Spleen (tissue), 11 donors: Measurements from ENCODE around the gene PSAPL1. TPM values are rescaled to one million over a fixed set of nuclear protein-coding genes. Genes with fewer than 3 reads are reported as not detected.

ENCODE experiments used
- DNase-seq: peaks from one replicate; pipeline ENCODE4 v3.0.0-alpha.2; 2020
- H3K27ac ChIP-seq, 8 donors: fragments of 200-600 bp; sonication (generic) in 7 of 8; 1 replicate in 4 of 8; 2 replicates in 4 of 8; pipeline versions ENCODE4 v1.5.0 to v1.8.0; 2016 to 2021; ENCODE audit warnings: inconsistent platforms in 4 of 8, mild to moderate bottlenecking in 4 of 8, moderate library complexity in 1 of 8
- H3K27me3 ChIP-seq, 7 donors: fragments of 200-600 bp; sonication (generic) in 6 of 7; replicated peaks in 1 of 7; 1 replicate in 4 of 7; 2 replicates in 3 of 7; pipeline versions ENCODE4 v1.5.0 to v1.8.0; 2016 to 2021; ENCODE audit warnings: inconsistent platforms in 3 of 7, mild to moderate bottlenecking in 1 of 7
- H3K36me3 ChIP-seq, 6 donors: fragments of 200-600 bp; sonication (generic) in 5 of 6; 1 replicate in 4 of 6; 2 replicates in 2 of 6; pipeline versions ENCODE4 v1.5.0 to v1.8.0; 2016 to 2021; ENCODE audit warnings: inconsistent platforms in 2 of 6
- H3K4me1 ChIP-seq, 6 donors: fragments of 200-600 bp; sonication (generic) in 5 of 6; 1 replicate in 3 of 6; 2 replicates in 3 of 6; pipeline versions ENCODE4 v1.5.0 to v1.8.0; 2016 to 2021; ENCODE audit warnings: inconsistent platforms in 3 of 6
- H3K4me3 ChIP-seq, 8 donors: fragments of 200-600 bp; sonication (generic) in 7 of 8; 1 replicate in 4 of 8; 2 replicates in 4 of 8; pipeline versions ENCODE4 v1.5.0 to v1.8.0; 2016 to 2021; ENCODE audit warnings: inconsistent platforms in 4 of 8, mild to moderate bottlenecking in 4 of 8, moderate library complexity in 2 of 8
- H3K9me3 ChIP-seq, 8 donors: fragments of 200-600 bp; sonication (generic) in 7 of 8; 1 replicate in 4 of 8; 2 replicates in 4 of 8; pipeline versions ENCODE4 v1.5.0 to v1.8.0; 2016 to 2021; ENCODE audit warnings: inconsistent platforms in 4 of 8
- POLR2A ChIP-seq, 3 donors: fragments of 450-650 bp; IDR thresholded peaks; one replicate each; pipeline ENCODE4 v1.5.1; 2017; ENCODE audit warnings: antibody characterized with exemption in 3 of 3, mild to moderate bottlenecking in 1 of 3
- POLR2AphosphoS5 ChIP-seq, 3 donors: sonication (generic); formaldehyde crosslinking; IDR thresholded peaks; one replicate each; pipeline ENCODE4 v1.5.1; 2017; ENCODE audit warnings: antibody characterized with exemption in 3 of 3
- WGBS, 5 donors: extraction: QIAGEN DNeasy Blood & Tissue Kit in 3 of 5; methylation state at CpG; one replicate each; pipeline versions ENCODE4 v1.1.5 to v1.1.7; 2013 to 2018; 5-methylcytosine and 5-hydroxymethylcytosine counted together
- intact Hi-C: fragments of 100-400 bp; cut with DNase I; formaldehyde crosslinking; loops from one replicate; pipeline ENCODE4 v1.15.0; 2023; ENCODE audit warnings: low total_unique reads
- polyA plus RNA-seq, 3 donors: library from polyadenylated mRNA; stranded (reverse); fragments of 200-250 nt; gene quantifications; one replicate each; pipeline ENCODE4 v1.2.1, GENCODE V29; 2013
- total RNA-seq, 7 donors: library from RNA; depleted of rRNA in 3 of 7; stranded (reverse); fragments of >200 nt in 3 of 7; fragmentation: NEBNext Ultra II Directional in 4 of 7; extraction: Animal tissue kit (Norgen Biotek cat#: 25700) in 4 of 7; gene quantifications; one replicate each; pipeline versions ENCODE4 v1.1.0 to v1.2.1, GENCODE V29; 2016 to 2021
- TF ChIP-seq, protein P1 (sequence below), 11 experiments: fragments of 200-600 bp in 7 of 11; fragments of 450-650 bp in 4 of 11; sonication (generic) in 4 of 11; IDR thresholded peaks in 8 of 11; conservative IDR thresholded peaks in 3 of 11; 1 replicate in 7 of 11; 2 replicates in 4 of 11; pipeline versions ENCODE4 v1.4.0 to v1.8.0; 2016 to 2021; ENCODE audit warnings: antibody characterized with exemption in 11 of 11, inconsistent platforms in 4 of 11, mild to moderate bottlenecking in 1 of 11
- donor health status: healthy with polysubstance abuse.
- donor health status: DM: no; HTN: no; CAD: no; lungs with moderate emphysema.
- donor health status: DM: no; HTN: no; CAD: no.
- donor health status: Bipolar disorder and iron deficiency.
- donor health status: healthy.
- donor health status: DM: no; HTN: no; CAD: no.
- donor health status: DM: yes; HTN: yes; CAD: no.

PSAPL1 gene
- total and polyA plus RNA-seq, 10 donors: not detected

DNA sequence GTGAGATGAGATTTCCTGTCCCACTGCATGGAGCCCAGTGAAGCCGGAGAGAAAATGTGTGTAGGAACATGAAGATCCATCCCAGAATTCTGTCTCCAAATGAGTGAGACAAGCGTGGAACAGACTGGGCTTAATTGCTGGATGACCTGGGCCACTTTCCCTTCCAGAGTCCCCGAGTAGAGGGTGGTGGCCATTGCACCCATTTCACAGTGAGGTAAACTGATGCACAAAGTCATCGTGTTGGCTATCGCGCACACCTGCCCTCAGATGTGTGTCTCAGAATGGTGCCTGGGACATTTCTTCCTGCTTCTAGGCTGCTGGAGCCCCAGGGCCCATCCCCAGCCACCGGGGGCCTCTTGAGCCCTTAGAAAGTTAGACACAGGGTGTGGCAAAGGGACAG, 43.0 kb upstream of the PSAPL1 start:
- Histone ChIP-seq H3K27ac (no peak overlapping the region), H3K9me3 (peaks cover 0 to 8% (median 0%) of the 10 kb centered on the region in 8 donors), H3K36me3 (no peaks in the 10 kb centered on the region), H3K4me3 (no peak overlapping the region), H3K27me3 (peaks cover 0 to 13% (median 0%) of the 10 kb centered on the region in 7 donors), H3K4me1 (no peaks in the 10 kb centered on the region)
- intact Hi-C loops: no loop called here
- WGBS, 5 donors: 79 to 89% (median 88%) methylated on average over 3 to 7 of the region's 7 CpGs
- no peak for DNase-seq
- TF ChIP-seq POLR2A (IDR thresholded peaks at IDR 0.05): no peak
- TF ChIP-seq POLR2AphosphoS5 (IDR thresholded peaks at IDR 0.05): no peak
- TF ChIP-seq, protein P1, sequence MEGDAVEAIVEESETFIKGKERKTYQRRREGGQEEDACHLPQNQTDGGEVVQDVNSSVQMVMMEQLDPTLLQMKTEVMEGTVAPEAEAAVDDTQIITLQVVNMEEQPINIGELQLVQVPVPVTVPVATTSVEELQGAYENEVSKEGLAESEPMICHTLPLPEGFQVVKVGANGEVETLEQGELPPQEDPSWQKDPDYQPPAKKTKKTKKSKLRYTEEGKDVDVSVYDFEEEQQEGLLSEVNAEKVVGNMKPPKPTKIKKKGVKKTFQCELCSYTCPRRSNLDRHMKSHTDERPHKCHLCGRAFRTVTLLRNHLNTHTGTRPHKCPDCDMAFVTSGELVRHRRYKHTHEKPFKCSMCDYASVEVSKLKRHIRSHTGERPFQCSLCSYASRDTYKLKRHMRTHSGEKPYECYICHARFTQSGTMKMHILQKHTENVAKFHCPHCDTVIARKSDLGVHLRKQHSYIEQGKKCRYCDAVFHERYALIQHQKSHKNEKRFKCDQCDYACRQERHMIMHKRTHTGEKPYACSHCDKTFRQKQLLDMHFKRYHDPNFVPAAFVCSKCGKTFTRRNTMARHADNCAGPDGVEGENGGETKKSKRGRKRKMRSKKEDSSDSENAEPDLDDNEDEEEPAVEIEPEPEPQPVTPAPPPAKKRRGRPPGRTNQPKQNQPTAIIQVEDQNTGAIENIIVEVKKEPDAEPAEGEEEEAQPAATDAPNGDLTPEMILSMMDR (IDR thresholded peaks at IDR 0.05 in 8 of 11, conservative IDR thresholded peaks at IDR 0.05 in 3 of 11): no peak

DNA sequence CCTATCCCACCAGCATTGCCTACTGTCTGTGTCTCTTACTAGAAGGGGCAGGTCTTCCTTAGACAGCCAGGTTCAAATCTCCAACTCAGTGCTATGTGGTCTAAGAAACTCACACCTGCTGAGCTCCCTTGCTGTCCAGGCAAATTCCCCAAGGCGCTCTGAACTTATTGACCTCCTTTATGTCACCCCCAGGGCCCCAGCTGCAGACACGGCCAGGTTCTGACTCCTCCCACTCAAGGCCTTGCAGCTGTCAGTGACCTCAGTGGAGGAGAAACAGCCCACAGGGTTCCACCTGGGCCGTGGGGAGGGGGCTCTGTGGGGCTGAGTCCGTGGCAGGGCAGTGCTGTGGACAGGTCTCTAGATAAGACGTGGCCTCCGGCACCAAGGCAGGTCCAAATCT, 42.1 kb upstream of the PSAPL1 start:
- Histone ChIP-seq H3K27ac (no peak overlapping the region), H3K9me3 (peaks cover 0 to 8% (median 0%) of the 10 kb centered on the region in 8 donors), H3K27me3 (peaks cover 0 to 22% (median 0%) of the 10 kb centered on the region in 7 donors), H3K4me3 (no peak overlapping the region), H3K4me1 (no peaks in the 10 kb centered on the region), H3K36me3 (no peaks in the 10 kb centered on the region)
- TF ChIP-seq, protein P1 (IDR thresholded peaks at IDR 0.05 in 8 of 11, conservative IDR thresholded peaks at IDR 0.05 in 3 of 11): no peak
- TF ChIP-seq POLR2A (IDR thresholded peaks at IDR 0.05): no peak
- TF ChIP-seq POLR2AphosphoS5 (IDR thresholded peaks at IDR 0.05): no peak
- 52 to 70% (median 65%) methylated on average over 3 to 6 of the region's 6 CpGs for WGBS, 5 donors
- DNase-seq: no peak
- intact Hi-C loops: no loop called here

DNA sequence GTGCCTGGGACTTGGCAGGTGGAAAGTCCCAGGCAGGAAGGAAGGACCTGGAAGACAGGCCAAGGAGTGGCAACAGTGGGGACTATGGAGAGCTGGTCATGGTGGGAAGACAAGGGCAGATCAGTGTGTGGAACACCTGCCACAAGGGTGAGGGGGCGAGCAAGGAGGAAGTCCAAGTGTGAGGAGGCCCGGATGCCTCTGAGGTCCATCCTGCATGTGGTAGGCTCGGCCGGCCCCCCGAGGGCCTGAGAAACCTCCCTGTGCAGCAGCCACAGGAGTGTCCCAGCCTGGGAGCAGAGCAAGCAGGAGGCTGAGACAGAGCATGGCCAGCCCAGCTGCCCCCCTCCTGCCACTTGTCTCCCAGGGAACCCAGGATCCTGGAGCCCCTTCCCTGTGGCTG, 40.5 kb upstream of the PSAPL1 start:
- WGBS, 5 donors: 65 to 91% (median 74%) methylated on average over 5 of the region's 5 CpGs

DNA sequence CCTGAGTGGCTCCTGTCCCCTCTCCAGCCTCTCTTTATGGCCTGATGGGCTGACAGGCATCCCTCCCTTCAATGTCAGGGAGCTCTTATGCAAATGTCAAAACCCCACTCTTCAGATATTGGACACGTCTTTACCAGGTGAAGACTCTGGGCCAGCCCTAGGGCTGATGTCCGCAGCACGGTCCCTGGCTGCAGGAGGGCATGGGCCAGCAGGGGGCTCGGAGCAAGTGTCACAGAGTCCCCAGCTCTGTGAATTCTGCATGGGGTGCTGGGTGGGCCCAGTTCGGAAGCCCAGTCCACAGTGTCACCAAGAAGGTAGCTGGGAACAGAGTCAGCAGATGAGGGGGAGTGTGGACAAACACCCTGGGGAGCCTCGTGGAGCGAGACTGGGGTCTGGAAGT, 39.6 kb upstream of the PSAPL1 start:
- Histone ChIP-seq H3K36me3 (no peaks in the 10 kb centered on the region), H3K4me1 (no peaks in the 10 kb centered on the region), H3K27ac (no peak overlapping the region), H3K27me3 (peaks cover 0 to 28% (median 0%) of the 10 kb centered on the region in 7 donors), H3K9me3 (no peaks in the 10 kb centered on the region), H3K4me3 (no peak overlapping the region)
- WGBS, 5 donors: 58 to 88% (median 80%) methylated on average over 5 to 7 of the region's 7 CpGs
- TF ChIP-seq POLR2AphosphoS5 (IDR thresholded peaks at IDR 0.05): no peak
- TF ChIP-seq, protein P1 (IDR thresholded peaks at IDR 0.05 in 8 of 11, conservative IDR thresholded peaks at IDR 0.05 in 3 of 11): no peak
- TF ChIP-seq POLR2A (IDR thresholded peaks at IDR 0.05): no peak
- intact Hi-C loops: no loop called here
- no peak for DNase-seq

More for the DNA sequence above, 40.5 kb upstream of the PSAPL1 start:
- no peaks in the 10 kb centered on the region for H3K4me1 ChIP-seq
- no peak for DNase-seq
- H3K4me3 ChIP-seq: no peak overlapping the region
- TF ChIP-seq, protein P1 (IDR thresholded peaks at IDR 0.05 in 8 of 11, conservative IDR thresholded peaks at IDR 0.05 in 3 of 11): no peak
- TF ChIP-seq POLR2AphosphoS5 (IDR thresholded peaks at IDR 0.05) (no peak), POLR2A (IDR thresholded peaks at IDR 0.05) (no peak)
- peaks cover 0 to 28% (median 0%) of the 10 kb centered on the region in 7 donors for H3K27me3 ChIP-seq
- H3K9me3 ChIP-seq: no peaks in the 10 kb centered on the region
- H3K27ac ChIP-seq: no peak overlapping the region
- intact Hi-C loops: no loop called here
- no peaks in the 10 kb centered on the region for H3K36me3 ChIP-seq
